GM21381 (cell line): ENCODE results near the gene RUNX2.
"Not testable (repeated sequence)": the region's sequence is repeated elsewhere in the genome, so short reads cannot be mapped to it uniquely, and the experiment has no call there.

Experiments used
- ATAC-seq: cut with Tn5 transposase; IDR thresholded peaks from one replicate; pipeline ENCODE4 v1.9.1; 2021; ENCODE audit warnings: mild to moderate bottlenecking, moderate library complexity; ENCODE audit not compliant: unreplicated experiment

RUNX2 gene

DNA sequence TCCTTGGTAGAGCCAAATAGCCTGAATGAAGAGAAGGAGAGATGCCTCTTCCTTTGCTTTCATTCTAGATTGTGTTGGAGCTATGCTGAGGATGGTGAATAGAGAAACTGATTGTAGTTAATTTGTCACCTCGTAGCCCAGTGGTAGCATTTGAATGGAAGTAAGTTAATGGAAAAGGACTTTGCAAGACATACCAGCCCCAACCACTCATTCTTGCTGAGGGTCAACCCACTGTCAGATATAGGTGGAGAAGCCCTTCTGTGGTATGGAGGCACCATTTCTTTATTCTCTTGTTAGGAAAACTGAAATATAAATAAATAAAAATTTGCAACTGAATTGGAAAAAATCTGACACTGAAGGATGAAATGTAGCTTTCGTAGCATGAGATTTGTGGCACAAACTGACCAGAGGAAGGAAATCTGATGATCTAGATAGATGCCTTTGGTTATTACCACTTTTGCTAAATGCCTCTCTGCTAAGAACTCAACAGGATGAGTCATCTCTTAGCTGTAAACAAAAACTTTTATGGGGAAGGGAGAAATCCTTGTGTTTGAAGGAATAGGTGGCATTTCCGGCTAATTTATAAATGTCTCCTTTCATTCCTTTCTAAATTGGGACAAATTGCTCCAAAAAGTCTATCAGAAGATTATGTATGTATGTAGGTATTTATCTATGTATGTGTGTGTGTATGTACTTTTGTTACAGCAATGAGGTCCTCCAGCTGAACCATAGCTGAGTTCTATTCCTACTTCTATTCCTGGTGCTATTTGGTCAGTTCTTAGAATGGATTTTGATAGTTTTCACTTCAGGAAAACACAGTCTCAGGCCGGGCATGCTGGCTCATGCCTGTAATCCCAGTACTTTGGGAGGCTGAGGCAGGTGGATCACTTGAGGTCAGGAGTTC, 126.1 kb downstream of the RUNX2 start:
- ATAC-seq = no peak

DNA sequence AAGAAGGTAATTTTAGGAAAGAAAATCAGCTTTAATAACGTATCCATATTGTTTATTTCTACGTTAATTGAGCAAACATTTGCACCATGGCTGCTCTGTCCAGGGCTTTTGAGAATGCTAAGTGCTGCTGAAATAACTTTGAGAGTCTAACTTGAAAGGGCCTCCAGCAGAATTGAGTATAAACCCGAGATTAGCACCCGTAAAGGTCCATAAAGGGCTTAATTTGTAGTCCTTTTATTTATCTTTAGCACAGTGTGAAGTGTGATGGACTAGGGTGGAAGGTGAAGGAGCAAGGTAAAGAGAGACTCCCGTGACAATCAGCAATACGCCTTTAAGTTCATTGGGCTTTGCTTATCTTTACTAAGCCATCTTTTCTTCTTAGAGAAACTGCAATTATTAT, 127.3 kb downstream of the RUNX2 start:
- no peak for ATAC-seq

DNA sequence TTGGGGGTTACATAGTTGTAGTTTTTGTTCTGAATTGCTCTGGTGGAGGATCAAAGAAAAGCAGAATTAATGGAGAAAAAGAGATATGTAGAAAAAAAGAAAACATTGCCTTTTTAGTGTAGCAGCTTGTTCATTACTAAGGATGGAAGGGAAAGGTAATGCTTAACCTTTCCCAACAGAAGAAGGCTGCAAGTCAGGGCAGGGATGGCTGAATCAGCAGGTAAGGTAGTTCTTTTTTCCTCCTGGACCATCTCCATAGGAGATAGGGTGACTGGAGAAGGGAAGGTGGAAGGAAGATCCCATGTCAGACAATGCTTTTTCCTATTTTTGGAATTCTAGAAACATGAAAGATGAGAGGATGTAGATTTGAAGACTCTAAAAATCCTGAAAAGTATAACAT, 129.0 kb downstream of the RUNX2 start:
- ATAC-seq = no peak

DNA sequence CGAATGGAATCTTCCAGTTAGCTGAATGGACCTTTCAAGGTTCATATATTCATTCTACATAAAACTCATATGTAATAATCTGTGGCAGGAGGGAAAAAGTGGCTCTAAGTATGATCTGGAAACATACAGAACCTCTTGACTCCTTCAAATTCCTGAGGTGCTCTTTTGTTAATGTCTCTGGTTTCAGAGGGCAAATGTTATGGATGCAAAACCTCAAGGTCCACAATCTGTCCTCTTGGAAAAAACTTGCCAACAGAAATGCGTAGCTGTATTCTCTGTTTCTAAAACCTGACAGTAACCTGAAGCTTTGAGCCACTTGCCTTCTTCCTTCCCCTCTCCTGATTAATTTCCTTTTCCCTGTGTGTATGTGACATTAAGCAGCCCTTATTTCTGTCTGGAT, 130.5 kb downstream of the RUNX2 start:
- ATAC-seq = no peak

DNA sequence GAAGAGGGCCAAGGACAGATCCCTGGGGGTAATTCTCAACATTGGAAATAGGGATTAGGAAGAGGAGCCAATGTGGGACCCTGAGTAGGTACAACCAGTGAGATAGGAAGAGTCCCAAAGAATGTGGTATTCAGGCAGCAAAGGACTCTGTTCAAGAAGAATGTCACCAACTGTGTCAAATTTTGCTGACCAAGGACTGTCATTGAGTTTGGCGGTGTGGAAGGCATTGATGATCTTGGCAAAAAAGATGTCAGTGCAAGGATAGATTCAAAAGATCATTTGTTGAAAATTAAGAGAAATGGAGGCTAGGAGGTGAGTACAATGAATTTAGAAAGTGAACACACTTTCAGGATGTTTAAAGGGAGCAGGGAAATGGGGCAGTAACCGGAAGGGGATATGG, 132.0 kb downstream of the RUNX2 start:
- ATAC-seq = no peak

DNA sequence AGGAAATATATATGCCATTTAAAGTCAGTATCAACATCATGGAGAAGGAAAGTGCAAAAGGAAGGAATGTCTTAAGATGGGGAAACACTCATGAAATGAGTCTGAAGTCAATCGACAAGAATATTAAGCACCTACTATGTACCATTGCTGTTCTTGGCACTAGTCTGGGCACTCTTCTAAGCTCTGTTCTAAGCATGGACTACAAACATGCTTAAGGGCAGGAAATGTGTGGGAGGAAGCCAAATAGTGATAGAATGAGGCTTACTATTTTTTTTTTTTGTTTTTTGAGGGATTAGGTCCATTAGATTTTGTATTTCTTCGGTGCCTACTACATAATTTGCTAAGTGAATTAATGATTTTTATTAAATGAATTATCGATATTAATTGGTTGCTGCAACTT, 133.4 kb downstream of the RUNX2 start:
- ATAC-seq = no peak

DNA sequence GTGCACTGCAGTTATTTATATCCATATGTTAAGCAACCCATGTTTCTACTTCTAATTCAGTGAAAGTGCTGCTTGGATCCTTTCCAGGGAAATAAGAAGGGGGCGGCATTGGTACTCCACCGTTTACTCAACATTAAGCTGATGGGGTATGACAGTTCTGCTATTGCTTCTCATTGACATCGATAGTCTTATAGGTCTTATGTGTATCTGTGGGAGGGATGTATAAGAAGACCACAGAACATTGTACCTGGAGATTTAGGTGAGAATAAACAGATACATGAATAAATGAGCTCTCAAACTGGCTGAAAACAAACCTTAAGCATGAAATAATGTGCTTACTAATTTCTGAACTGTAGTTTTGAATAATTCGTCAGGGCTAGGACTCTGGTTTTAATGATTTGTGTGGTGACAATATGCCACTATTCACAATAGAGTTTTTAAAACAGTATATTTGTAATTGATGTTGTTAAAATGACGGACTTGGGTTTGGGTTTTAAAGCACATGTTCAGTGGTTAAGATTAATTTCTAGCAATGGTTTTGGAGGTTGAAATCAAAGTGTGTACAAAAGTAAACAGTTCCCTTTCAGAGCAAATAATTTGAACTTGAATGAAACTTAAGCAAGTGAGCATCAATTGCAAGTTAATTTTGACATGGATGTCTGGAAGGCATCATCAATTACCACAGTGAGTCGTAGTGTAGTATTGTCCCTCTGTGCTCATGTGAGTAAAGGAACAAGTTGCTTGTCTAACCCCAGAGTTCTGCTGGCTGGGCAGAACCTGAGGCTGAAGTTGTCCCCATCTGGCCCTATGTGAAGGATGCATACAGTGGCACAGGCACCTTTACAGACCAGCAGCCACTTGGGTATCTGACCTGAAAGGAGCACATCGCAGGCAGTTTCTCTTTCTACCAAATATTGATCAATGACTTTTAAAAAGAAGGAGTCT, 134.3 kb downstream of the RUNX2 start:
- no peak for ATAC-seq

DNA sequence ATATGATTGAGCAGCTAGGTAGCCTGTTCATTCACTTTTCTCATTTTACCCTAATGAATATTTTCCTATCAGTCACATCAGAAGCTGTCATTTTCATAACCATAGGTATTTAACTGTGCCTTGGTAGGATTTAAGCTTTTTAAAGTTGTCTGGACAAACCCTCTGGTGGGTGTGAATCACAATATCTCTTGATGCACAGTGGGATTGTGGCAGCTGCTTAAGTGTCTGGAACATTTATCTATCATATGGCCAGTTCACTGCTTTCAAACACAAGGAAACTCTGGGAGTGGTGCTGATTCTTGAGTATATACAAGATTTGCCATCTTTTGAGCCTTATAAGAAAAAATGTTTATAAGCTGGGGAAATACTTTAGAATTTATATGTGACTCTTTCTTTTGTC, 136.6 kb downstream of the RUNX2 start:
- ATAC-seq = no peak

DNA sequence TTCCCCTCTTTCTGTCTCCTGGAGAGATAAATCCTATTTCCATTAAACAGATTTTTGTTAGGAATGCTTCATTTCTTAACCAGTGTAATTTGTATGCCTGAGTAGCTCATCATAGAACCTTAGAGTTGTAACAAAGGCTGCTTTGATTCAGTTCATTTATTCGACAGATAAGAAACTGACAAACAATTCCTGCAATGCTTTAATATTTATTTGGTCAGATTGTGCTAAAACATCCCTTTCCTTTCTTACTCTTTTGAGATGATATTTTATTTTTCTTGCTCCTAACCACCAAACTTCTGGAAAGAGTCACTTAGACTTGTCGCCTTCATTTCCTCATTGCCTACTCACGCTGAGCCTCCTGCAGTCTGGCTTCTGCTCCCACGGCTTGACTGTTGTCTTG, 138.6 kb downstream of the RUNX2 start:
- no peak for ATAC-seq

DNA sequence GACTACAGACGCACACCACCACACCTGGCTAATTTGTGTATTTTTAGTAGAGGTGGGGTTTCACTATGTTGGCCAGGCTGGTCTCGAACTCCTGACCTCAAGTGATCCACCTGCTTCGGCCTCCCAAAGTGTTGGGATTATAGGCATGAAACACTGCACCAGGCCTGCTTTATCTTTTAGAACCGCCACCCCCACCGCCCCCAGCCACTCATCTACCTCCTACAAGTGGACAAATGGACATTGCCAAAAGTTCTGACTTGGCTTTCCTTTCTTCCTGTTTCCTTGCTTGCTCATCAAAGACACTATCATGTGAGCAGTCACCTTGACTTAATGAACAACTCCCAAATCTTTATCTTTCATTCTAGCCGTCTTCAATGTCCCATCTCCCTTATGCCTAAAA, 139.3 kb downstream of the RUNX2 start:
- ATAC-seq = not testable (repeated sequence)

DNA sequence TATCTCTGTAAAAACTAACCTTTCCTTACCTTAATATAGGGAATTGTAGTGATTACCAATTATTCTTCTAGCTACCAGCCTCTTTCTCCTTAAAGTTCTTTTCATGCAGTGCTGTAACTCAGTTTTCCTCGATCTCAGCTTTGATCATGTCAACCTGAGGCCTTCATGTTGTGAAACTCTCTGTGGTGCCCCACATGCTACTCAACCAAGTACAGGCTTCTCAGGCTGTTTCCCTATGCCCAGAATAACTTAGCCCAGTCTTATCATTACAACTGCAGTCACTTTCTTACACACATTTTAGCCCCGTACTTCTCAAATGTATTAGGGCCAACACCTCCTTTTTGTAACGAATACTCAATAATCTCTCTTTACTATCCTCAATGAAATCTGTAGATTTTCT, 139.7 kb downstream of the RUNX2 start:
- no peak for ATAC-seq

DNA sequence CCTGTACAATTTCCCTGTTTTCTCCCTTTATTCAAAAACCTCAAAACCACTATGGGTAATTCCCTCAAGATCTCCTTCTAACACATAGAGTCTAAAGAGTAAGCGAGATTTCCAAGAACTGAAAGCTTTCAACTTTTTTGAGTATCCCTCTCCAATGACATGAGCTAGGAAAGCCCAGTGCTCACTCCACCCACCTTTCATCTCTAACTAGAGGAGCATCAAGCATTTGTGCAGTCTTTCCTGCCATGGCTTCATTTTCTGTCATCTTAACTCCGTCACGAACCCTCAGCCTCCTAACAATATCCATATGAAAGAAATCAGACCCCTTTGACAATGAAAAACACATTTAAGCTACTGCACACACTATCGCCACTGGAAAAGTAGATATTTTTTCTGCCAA, 141.5 kb downstream of the RUNX2 start:
- ATAC-seq = no peak

DNA sequence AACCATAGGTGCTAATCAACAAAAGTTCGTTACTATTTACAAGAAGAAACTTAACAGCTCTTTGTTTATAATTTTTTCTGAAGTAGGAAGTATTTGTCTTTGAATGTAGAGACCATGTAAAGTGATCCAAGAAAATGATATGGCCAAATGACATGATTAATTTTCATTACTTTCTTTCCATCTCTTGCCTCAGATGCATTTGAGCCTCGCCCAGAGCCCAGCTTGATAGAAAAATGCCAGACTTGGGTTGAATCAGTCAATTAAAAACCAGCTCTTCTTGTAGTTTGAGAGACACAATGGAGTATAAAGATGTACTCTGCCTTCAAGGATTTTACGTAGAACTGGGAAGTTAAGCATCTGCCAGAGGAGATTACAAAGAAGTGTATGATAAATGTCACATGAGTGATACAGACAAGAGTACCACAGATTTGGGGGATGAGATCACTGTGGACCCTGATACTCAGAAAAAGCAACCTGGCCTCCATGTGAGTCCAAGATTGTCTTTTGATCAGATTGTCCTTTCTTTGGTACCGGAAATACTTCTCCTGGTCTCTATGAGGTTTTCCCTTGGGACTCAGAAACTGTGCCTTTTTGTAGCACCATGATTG, 142.1 kb downstream of the RUNX2 start:
- no peak for ATAC-seq

DNA sequence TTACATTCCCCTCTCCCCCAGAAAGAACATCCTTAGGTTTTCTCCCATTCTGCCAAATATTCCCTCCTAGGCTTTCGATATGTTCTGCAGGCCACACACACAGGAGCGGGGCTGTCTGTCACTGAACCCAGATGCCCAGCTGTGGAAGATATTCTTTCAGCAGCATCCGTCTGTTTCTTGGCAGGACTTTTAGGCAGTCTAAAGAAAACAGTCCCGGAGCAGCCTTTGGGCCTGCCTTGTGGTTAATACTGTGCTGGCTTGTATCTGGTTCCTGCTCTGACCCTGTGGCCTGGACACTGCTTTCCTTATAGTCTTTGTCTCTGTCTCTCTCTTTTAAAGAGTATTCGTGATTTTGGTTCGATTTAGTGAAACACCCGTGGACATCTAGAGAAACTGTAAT, 144.3 kb downstream of the RUNX2 start:
- no peak for ATAC-seq

DNA sequence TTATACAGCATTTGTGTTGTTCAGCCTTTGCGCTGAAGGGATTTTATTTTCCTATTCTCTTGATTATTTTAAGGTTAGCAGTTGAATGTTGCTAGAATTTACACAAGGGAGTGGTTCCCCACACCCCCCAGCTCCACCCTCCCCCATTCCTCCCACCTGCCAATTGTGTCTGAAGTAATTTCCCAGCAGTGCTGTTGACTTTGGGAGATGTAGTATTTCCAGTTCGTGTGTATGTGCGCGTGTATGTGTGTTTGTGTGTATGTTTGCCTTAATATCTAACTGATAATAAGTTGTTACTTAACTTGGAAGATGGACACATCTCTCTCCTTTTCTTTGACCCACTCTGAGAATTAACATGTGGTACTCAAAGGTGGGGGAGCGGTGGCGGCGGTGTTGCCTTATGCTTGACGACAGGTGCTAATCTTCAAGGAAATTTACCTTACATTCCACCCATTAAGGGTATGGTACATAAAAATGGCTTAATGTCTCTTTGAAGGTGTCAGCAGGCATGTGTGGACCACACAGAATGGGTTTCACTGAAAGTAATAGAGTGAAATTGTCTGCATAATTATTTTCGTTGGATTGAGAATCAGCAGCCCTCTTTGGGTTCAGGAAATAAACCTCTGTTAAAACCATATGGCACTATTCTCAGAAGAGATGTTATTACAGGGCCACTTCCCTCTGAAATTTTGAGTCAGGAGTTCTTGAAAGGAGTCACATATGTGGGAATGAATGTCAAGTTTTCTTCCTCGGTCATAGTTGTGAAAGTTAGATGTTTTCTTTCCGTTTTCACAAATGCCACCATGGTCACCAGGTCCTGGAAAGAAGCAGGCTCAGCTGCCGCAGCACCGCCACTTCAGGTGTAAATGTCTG, 145.2 kb downstream of the RUNX2 start:
- no peak for ATAC-seq

DNA sequence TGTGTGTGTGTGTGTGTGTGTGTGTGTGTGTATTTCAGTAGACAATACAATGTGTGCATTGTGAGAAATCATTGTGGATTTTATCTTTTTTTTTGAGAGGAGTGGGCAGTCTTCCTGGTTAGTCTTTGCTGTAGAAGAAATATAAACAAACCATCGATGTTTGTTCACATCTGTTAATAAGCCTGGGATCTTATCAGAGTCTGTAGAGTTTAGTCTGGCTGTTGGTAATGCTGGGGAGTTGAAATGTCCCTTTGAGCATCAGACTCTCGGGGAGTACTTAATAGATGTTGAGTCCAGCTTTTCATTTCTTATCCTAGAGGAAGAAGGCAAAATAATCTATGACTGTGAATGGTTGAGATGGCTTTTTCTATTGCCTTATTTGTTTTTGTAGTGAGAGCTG, 146.2 kb downstream of the RUNX2 start:
- no peak for ATAC-seq

DNA sequence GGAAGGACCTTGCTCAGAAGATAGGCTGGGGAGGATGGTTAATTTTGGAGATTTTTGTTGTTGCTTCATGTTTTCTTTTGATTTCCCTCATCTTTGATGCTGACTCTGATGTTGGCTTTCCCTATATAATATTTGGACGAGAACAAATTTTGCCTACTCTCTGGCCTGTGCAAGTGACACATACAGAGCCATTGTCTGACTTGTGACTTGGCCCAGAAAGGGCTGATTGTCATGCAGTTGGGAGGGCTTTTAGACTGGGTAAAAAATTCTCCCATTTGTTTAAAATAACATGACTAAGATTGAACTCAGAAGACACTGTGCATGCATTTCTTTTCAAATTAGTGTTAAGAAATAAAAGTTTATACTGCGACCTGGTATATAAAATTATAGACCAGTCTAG, 148.2 kb downstream of the RUNX2 start:
- no peak for ATAC-seq

DNA sequence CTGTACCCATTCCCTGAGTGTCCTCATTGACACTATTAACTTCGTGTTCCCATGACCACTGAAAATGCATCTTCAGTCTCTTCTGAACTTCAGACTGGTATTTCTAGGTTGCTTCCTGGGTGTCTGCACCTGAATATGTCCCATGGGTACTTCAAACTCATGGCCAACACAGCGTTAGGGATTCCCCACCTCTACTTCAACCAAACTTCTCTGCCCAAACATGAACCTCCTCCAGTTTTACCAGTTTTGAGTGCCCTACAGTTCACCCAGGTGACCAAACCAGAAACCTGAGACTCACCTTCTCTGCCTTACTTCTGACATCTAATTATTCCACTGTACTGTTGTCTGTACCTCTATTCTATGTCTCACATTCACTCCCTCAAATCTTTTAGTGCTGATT, 149.1 kb downstream of the RUNX2 start:
- no peak for ATAC-seq

DNA sequence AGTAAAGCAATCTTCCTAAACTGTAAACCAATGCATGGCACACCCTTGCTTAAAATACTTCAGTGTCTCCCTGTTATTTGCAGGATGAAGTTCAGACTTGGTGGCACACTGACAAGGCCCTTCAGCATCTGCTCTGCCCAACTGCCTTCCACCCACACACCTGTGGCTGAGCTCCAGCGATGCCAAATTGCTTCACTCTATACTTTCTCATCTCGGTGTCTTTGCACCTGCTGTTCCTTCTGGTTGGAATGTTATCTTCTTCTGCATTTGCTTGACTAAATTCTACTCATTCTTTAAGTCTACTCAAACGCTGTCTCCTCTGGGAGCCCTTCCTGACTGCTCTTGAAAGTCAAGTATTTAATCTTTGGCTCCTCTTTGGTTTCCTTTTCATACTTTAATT, 149.7 kb downstream of the RUNX2 start:
- ATAC-seq = no peak

DNA sequence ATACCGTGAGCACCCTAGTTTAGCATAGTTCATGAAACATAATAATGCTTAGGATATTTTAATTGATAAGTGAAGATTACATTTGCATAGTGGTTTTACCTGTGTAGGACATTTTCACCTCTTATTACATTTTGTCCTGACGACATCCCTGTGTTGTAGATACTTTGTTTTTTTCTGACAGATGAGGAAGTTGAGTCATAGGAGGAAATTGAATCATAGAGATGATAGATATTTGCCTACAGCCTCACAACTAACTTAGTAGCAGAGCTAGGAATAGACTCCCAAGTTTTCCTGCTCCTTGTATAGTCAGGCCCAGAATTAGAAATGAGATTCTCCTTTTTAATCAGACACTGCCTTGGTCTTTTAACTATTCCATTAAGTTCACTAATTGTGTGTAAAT, 150.1 kb downstream of the RUNX2 start:
- no peak for ATAC-seq
